Stomach (tissue), 4 donors: ENCODE measurements around the gene TXLNA.

Experiments used
- POLR2A ChIP-seq, 4 donors: fragments of 450-650 bp; IDR thresholded peaks; one replicate each; pipeline ENCODE4 v1.6.1; 2016; ENCODE audit warnings: antibody characterized with exemption in 4 of 4, control low read depth in 2 of 4, mild to moderate bottlenecking in 1 of 4, moderate library complexity in 1 of 4
- TF ChIP-seq, protein P1 (sequence below), 7 experiments: fragments of 450-650 bp in 4 of 7; fragments of 200-600 bp in 3 of 7; sonication (generic) in 3 of 7; IDR thresholded peaks; one replicate each; pipeline ENCODE4 v1.5.1; 2016 to 2019; ENCODE audit warnings: antibody characterized with exemption in 7 of 7, control low read depth in 2 of 7, mild to moderate bottlenecking in 1 of 7

DNA sequence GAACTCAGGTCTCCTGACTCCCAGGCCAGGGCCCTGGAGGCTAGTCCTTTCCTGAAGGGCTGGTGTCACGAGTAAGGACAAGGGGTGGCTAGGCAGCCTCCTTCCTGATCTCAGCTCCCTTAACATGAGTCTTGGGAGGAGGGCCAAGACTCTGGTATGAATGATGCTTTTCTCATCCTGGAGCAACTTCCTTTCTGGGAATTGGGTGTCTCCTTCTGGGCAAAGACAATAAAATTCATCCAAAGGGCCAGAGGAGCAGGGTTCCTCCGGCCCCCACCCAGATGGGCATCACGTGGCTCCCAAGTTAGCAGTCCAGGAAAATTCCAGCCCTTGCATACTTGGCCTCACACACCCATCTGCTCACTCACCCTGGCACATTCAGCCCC lies 67.4 kb downstream of the TXLNA start, which contains the start of gene FAM167B:
- TF ChIP-seq, protein P1, sequence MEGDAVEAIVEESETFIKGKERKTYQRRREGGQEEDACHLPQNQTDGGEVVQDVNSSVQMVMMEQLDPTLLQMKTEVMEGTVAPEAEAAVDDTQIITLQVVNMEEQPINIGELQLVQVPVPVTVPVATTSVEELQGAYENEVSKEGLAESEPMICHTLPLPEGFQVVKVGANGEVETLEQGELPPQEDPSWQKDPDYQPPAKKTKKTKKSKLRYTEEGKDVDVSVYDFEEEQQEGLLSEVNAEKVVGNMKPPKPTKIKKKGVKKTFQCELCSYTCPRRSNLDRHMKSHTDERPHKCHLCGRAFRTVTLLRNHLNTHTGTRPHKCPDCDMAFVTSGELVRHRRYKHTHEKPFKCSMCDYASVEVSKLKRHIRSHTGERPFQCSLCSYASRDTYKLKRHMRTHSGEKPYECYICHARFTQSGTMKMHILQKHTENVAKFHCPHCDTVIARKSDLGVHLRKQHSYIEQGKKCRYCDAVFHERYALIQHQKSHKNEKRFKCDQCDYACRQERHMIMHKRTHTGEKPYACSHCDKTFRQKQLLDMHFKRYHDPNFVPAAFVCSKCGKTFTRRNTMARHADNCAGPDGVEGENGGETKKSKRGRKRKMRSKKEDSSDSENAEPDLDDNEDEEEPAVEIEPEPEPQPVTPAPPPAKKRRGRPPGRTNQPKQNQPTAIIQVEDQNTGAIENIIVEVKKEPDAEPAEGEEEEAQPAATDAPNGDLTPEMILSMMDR (IDR thresholded peaks at IDR 0.05): no peak
- TF ChIP-seq POLR2A (IDR thresholded peaks at IDR 0.05): no peak
